OCI-LY7 (cell line): ENCODE data around the gene NRDC.

Experiments
- EZH2phosphoT487 ChIP-seq: fragments of 200-600 bp; sonication (generic); IDR thresholded peaks from 2 replicates; pipeline ENCODE4 v1.6.1; 2018; ENCODE audit warnings: low read depth, borderline replicate concordance, mild to moderate bottlenecking, mixed run types, antibody characterized with exemption, low read length, moderate library complexity, mixed read lengths
- TF ChIP-seq, protein P1 (sequence below): fragments of 200-600 bp; sonication (generic); conservative IDR thresholded peaks from 2 replicates; pipeline ENCODE4 v1.5.1; 2014; ENCODE audit warnings: mild to moderate bottlenecking, antibody characterized with exemption, low read length, moderate library complexity, mixed read lengths

DNA sequence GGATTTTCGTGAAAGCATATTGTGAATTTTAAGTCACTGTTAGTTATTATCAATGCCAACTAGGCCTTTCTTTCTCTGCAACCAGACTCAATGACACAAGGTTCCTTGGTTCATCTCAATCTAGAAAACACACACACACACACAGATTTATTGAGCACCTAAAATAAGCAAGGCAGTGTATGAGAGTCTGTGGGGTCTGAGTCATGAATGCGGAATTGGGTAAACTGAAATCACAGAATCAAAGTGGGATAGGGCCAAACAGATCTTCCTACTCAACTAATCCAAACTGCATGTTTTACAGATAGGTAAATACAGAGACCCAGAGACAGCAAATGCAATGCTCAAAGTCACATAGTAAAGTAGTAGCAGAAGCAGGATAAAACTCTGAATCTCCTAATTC lies 48.5 kb upstream of the NRDC start:
- TF ChIP-seq, protein P1, sequence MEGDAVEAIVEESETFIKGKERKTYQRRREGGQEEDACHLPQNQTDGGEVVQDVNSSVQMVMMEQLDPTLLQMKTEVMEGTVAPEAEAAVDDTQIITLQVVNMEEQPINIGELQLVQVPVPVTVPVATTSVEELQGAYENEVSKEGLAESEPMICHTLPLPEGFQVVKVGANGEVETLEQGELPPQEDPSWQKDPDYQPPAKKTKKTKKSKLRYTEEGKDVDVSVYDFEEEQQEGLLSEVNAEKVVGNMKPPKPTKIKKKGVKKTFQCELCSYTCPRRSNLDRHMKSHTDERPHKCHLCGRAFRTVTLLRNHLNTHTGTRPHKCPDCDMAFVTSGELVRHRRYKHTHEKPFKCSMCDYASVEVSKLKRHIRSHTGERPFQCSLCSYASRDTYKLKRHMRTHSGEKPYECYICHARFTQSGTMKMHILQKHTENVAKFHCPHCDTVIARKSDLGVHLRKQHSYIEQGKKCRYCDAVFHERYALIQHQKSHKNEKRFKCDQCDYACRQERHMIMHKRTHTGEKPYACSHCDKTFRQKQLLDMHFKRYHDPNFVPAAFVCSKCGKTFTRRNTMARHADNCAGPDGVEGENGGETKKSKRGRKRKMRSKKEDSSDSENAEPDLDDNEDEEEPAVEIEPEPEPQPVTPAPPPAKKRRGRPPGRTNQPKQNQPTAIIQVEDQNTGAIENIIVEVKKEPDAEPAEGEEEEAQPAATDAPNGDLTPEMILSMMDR, result no peak
- TF ChIP-seq EZH2phosphoT487, result no peak
